ENCODE measurements around the gene DUSP2. TPM values are rescaled to one million over a fixed set of nuclear protein-coding genes. Genes with fewer than 3 reads are reported as not detected.

The DUSP2 gene
- total RNA-seq = 100 to 1,000 TPM; 202 to 218 TPM

DNA sequence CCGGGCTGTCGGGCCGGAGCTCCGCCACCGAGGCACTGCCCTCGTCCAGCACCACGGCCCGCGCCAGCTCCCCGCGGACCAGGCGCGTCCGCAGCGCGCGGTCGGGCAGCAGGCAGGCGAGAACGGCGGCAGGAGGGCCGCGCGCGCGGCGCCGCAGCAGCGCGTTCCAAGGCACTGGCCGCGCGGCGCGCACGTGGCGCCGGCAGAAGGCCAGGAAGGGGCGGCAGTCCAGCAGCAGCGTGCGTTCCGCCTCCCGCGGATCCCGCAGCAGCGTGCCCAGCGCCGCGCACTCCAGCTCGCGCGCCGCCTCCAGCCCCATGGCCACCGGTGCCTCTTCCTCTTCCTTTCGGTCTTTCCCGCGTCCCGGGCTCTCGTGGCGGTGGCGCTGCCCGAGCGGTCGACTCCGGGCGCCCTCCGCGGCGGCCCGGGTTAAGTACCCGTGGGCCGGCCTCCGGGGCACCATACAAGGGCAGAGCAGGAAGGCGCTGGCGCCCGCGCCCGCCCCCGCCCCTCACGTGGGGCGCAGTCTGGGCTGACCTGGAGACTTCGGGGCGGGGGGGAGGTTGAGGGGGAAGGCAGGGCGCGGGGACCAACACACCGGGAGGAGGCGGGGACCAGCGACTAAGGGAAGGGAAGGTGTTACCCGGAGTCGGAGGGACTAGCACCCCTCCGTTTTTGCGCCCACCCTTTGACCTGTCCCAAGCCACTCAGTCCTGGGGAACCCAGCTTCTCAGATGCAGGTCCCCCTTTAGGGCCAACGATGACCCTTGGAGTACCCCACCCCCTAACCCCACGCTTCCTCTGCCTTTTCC lies at the start of gene DUSP2:
Gene DUSP2, minus strand, starts transcription at position 405 of the 812 bp plus-strand sequence. Its CDS starts 86 bp downstream, at position 319.
- DNase-seq (ENCODE audit: low spot score in 2 of 2) (peak; percentile 97 to 98), ATAC-seq (peak; percentile 54 to 66)
- H3K27ac Mint-ChIP-seq = peak within 1 kb of the TSS; percentile 98 to 99
- no peaks in the 10 kb centered on the region for H3K9me3 Mint-ChIP-seq
- peaks cover 29 to 37% of the 10 kb centered on the region in 2 donors for H3K36me3 Mint-ChIP-seq

- no peaks in the 10 kb centered on the region for H3K9me3 Mint-ChIP-seq
- no peak for DNase-seq (ENCODE audit: low spot score in 2 of 2)
- peaks cover 9 to 14% of the 10 kb centered on the region in 2 donors for H3K36me3 Mint-ChIP-seq
- no peak for ATAC-seq
- H3K27ac Mint-ChIP-seq = peak overlapping the region; percentile 0 to 63
These were observed 46.9 kb upstream of the DUSP2 start for GRCh38 chr2:96191937-96192670.

DNA sequence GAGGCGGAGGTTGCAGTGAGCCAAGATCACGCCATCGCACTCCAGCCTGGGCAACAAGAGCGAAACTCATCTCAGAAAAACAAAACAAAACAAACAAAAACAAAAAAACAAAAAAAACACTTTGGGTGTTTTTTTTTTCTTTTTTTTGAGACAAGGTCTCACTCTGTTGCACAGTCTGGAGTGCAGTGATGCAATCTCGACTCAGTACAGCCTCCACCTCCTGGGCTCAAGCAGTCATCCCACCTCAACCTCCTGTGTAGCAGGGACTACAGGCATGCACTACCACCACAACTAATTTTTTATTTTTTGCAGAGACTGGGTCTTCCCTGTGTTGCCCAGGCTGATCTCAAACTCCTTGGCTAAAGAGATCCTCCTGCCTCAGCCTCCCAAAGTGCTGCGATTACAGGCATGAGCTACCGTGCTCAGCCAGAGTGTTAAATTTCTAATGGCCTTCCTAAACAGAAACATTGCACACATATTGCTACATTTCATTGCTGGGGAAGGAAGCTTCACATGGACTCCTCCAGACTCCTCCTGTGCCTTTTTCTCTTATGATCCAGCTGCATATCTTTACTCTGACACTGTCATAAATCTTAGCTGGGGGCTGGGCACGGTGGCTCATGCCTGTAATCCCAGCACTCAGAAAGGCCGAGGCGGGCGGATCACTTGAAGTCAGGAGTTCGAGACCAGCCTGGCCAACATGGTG lies 43.7 kb upstream of the DUSP2 start:
- DNase-seq (ENCODE audit: low spot score in 2 of 2) = no peak
- ATAC-seq = no peak
- Mint-ChIP-seq H3K9me3 (no peaks in the 10 kb centered on the region), H3K36me3 (peaks cover 16 to 25% of the 10 kb centered on the region in 2 donors), H3K27ac (peak overlapping the region in 1 of 2 donors; percentile 60)

GRCh38 chr2:96186562-96186961 lies 41.3 kb upstream of the DUSP2 start:
- DNase-seq (ENCODE audit: low spot score in 2 of 2) (no peak), ATAC-seq (no peak)
- H3K9me3 Mint-ChIP-seq = no peaks in the 10 kb centered on the region
- peaks cover 8 to 19% of the 10 kb centered on the region in 2 donors for H3K36me3 Mint-ChIP-seq
- H3K27ac Mint-ChIP-seq = no peak overlapping the region

DNA sequence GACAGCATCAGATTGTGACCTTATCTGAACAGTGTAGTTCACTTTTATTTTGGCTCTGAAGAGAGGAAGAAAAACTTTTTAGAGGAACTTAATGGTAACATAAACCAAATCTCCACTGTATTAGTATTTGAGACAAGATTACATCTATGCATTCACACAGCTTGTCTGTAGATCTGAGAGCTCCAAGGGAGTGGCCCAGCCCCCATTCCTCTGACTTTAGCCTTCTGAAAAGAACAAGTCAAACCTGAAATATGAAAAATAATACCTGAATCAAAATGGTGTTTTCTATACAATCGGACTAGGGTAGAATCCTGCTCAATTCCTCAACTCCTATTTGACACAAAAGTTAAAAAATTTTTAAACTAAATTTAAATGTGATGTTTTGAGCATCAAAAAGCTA lies 40.3 kb upstream of the DUSP2 start:
- ATAC-seq (no peak), DNase-seq (ENCODE audit: low spot score in 2 of 2) (no peak)
- Mint-ChIP-seq H3K36me3 (peaks cover 4 to 19% of the 10 kb centered on the region in 2 donors), H3K9me3 (no peaks in the 10 kb centered on the region), H3K27ac (peak overlapping the region in 1 of 2 donors; percentile 8)

DNA sequence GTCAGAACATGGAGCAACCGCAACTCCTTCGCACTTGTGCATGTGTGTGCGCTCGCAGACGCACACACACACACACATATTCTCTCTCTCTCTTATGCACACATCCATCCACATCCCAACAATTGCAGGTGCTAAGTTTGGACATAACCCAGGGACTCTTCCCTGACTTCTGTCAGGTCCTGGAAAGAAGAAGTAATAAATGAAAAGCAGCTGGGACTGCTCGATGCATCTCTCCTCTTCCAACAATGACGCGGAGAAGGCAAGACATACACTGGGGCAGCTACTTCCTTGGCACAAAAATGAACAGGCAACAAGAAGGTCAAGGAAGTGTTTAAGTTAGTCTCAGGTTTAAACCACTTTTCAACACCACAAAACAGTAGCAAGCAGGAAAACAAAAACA lies 39.7 kb upstream of the DUSP2 start:
- no peak for DNase-seq (ENCODE audit: low spot score in 2 of 2)
- H3K36me3 Mint-ChIP-seq = peaks cover 4 to 19% of the 10 kb centered on the region in 2 donors
- H3K27ac Mint-ChIP-seq = peak overlapping the region in 1 of 2 donors; percentile 28
- ATAC-seq = no peak
- H3K9me3 Mint-ChIP-seq = no peaks in the 10 kb centered on the region

DNA sequence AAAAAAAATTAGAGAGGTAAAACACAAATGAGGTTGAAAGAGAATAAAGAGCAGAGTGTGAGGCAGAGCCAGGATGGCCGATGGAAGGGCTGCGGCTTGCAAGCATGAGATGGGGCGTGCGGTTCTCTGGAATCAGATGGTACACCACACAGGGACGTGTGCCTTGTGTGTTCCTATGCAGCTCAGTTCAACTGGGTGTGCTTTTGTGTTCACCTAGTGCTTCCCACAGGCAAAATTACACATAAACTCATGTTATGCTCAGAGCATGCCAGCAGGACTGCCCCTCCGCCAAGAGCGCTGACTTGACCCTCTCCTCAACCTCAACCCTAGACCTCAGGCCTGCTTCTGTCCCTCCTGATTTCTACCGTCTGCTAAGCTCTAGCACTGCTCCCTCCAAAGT lies 38.9 kb upstream of the DUSP2 start:
- ATAC-seq = no peak
- DNase-seq (ENCODE audit: low spot score in 2 of 2) = no peak
- Mint-ChIP-seq H3K36me3 (peaks cover 4 to 19% of the 10 kb centered on the region in 2 donors), H3K27ac (peak overlapping the region in 1 of 2 donors; percentile 28), H3K9me3 (no peaks in the 10 kb centered on the region)

DNA sequence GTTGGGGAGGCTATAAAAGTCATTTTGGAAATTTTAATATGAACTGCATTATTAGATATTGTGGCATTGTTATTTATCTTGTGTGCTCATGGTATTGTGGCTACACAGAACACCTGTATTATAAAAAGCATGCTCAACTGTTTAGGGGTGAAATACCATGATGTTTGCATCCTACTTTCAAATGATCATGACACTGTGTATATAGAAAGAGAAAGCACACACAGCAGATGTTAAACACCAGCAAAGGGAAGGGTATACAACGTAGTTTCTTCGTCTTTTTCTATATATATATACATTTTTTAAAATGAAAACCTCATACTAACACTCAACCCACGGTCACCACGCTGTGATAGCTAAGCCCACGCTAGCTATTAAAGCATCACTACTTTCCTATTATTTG lies 36.3 kb upstream of the DUSP2 start:
- DNase-seq (ENCODE audit: low spot score in 2 of 2) = no peak
- Mint-ChIP-seq H3K36me3 (peaks cover 4 to 11% of the 10 kb centered on the region in 2 donors), H3K9me3 (no peaks in the 10 kb centered on the region), H3K27ac (peak overlapping the region in 1 of 2 donors; percentile 26)
- no peak for ATAC-seq

DNA sequence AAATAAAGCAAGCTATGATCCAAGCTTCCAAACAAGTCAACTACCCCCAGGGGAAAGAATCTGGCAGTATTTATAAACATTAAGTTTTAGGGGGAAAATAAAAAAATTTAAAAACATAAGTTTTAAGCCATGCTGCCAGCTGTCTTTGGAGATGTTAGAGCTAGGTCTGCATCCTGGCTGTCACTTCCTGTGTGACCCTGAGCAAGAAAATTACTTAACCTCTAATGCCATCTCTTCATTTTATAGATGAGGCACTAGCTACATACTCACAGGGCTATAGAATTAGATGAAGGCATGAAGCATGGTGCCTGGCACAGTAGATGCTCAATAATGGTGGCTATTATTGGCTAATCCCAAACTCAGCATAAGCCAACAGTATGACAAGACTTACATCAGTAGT lies 35.3 kb upstream of the DUSP2 start:
- no peak for ATAC-seq
- peaks cover 4 to 11% of the 10 kb centered on the region in 2 donors for H3K36me3 Mint-ChIP-seq

DNA sequence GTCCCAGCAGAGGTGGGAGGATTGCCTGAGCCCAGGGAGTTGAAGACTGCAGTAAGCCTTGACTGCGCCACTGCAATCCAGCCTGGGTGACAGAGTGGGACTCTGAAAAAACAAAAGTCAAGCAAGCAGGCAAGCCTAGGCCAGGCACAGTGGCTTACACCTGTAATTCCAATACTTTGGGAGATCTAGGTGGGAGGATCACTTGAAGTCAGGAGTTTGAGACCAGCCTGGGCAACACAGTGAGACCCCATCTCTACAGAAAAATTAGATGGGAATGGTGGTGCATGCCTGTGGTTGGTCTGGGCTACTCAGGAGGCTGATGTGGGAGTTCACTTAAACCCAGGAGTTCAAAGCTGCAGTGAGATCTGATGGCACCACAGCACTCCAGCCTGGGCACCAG lies 34.8 kb upstream of the DUSP2 start:
- H3K9me3 Mint-ChIP-seq = no peaks in the 10 kb centered on the region
- peaks cover 3 to 9% of the 10 kb centered on the region in 2 donors for H3K36me3 Mint-ChIP-seq
- ATAC-seq (no peak), DNase-seq (ENCODE audit: low spot score in 2 of 2) (no peak)
- no peak overlapping the region for H3K27ac Mint-ChIP-seq

More for the DNA sequence above, 35.3 kb upstream of the DUSP2 start:
- no peaks in the 10 kb centered on the region for H3K9me3 Mint-ChIP-seq
- DNase-seq (ENCODE audit: low spot score in 2 of 2) = no peak
- H3K27ac Mint-ChIP-seq = no peak overlapping the region

DNA sequence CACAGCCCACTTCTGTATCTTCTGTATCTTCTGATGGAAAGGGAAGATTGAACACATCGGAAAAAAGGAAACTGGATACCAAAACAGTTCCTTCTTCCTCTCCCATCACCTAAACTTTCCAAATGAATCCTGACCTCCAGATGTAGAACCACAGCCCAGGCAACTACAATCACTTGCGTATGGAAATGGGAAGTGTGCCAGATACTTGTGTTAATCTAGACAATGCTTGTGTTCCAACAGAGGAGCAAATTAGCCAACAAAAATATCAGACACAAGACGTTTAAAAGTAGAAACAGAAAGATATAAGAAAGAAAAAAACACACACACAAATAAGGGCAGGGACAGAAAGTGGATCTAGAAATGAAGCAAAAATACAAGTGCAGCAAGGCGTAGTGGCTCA lies 31.4 kb upstream of the DUSP2 start:
- H3K9me3 Mint-ChIP-seq = no peaks in the 10 kb centered on the region
- H3K36me3 Mint-ChIP-seq = no peaks in the 10 kb centered on the region
- H3K27ac Mint-ChIP-seq = no peak overlapping the region
- ATAC-seq (no peak), DNase-seq (ENCODE audit: low spot score in 2 of 2) (no peak)

DNA sequence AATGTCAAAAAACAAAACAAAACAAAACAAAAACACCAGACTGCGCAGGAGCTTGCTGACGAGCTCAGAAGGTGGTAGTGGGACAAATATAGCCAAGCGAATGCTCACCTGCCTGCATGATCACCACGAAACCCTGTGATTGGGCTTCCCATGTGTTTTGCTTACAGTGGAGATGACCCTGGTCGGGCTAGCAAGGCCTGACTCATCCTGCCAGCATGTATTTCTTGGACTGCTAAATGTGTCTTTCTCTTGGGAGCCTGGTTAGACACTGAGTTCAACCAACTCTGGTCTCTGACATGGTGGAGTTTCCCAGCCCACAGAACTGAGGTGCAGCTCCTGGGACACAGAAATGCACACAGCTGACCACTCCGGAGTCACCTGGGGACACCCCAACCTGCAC lies 30.7 kb upstream of the DUSP2 start:
- Mint-ChIP-seq H3K27ac (no peak overlapping the region), H3K36me3 (peaks cover 0 to under 1% of the 10 kb centered on the region in 2 donors), H3K9me3 (no peaks in the 10 kb centered on the region)
- ATAC-seq (no peak), DNase-seq (ENCODE audit: low spot score in 2 of 2) (no peak)

- peaks cover 0 to 12% of the 10 kb centered on the region in 2 donors for H3K36me3 Mint-ChIP-seq
- DNase-seq (ENCODE audit: low spot score in 2 of 2) (peak; percentile 82 to 89), ATAC-seq (peak; percentile 96)
- H3K27ac Mint-ChIP-seq = no peak overlapping the region
- H3K9me3 Mint-ChIP-seq = peaks cover 0 to 9% of the 10 kb centered on the region in 2 donors
These were observed 29.3 kb upstream of the DUSP2 start for GRCh38 chr2:96174251-96175144.

DNA sequence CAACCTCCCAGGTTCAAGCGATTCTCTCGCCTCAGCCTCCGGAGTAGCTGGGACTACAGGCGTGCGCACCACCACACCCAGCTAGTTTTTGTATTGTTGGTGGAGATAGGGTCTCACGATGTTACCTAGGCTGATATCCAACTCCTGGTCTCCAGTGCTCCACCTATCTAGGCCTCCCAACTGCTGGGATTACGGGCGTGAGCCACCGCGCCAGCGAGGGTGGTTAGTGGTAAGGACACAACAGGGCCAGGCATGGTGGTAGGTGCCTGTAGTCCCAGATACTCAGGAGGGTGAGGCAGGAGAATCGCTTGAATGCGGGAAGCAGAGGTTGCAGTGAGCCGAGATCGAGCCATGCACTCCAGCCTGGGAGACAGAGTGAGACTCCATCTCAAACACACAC lies 26.6 kb upstream of the DUSP2 start:
- peaks cover 0 to 9% of the 10 kb centered on the region in 2 donors for H3K9me3 Mint-ChIP-seq
- ATAC-seq = no peak
- peaks cover 0 to 19% of the 10 kb centered on the region in 2 donors for H3K36me3 Mint-ChIP-seq
- no peak for DNase-seq (ENCODE audit: low spot score in 2 of 2)
- H3K27ac Mint-ChIP-seq = peak overlapping the region in 1 of 2 donors; percentile 13

- peaks cover 0 to 9% of the 10 kb centered on the region in 2 donors for H3K9me3 Mint-ChIP-seq
- peaks cover 0 to 19% of the 10 kb centered on the region in 2 donors for H3K36me3 Mint-ChIP-seq
- no peak for ATAC-seq
- no peak for DNase-seq (ENCODE audit: low spot score in 2 of 2)
- peak overlapping the region in 1 of 2 donors; percentile 2 for H3K27ac Mint-ChIP-seq
These were observed 25.4 kb upstream of the DUSP2 start for GRCh38 chr2:96170626-96171025.

Measured in activated naive CD4-positive, alpha-beta T cell treated with anti-CD3 and anti-CD28 coated beads, Interleukin-2, amount 50 U/mL, for 72 hours (primary cell).